GM21786 (cell line): ENCODE measurements around the gene PACSIN1.
"Not testable (repeated sequence)": the region's sequence is repeated elsewhere in the genome, so short reads cannot be mapped to it uniquely, and the experiment has no call there.

ENCODE experiments used
- ATAC-seq: cut with Tn5 transposase; IDR thresholded peaks from one replicate; pipeline ENCODE4 v1.9.1; 2021; ENCODE audit not compliant: unreplicated experiment

Gene PACSIN1

DNA sequence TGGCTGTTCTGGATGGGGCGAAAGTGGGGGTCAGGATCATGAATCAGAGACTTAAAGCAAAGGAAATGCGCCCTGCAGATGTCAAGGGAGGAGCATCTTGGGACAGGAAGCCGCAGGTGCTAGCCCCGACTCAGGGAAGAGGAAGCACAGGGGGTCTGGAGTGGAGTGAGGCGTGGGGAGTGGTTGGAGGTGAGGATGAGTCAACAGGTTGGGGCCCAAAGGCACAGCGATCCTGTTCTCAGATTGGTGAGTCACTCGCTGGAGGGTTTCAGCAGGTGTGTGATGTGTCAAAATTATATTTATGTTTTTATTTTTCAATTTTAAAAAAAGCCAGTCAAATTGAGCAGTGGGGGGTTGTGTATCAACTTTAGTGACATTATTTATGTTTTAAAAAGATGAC is 19.0 kb downstream of the PACSIN1 start:
- ATAC-seq: no peak

DNA sequence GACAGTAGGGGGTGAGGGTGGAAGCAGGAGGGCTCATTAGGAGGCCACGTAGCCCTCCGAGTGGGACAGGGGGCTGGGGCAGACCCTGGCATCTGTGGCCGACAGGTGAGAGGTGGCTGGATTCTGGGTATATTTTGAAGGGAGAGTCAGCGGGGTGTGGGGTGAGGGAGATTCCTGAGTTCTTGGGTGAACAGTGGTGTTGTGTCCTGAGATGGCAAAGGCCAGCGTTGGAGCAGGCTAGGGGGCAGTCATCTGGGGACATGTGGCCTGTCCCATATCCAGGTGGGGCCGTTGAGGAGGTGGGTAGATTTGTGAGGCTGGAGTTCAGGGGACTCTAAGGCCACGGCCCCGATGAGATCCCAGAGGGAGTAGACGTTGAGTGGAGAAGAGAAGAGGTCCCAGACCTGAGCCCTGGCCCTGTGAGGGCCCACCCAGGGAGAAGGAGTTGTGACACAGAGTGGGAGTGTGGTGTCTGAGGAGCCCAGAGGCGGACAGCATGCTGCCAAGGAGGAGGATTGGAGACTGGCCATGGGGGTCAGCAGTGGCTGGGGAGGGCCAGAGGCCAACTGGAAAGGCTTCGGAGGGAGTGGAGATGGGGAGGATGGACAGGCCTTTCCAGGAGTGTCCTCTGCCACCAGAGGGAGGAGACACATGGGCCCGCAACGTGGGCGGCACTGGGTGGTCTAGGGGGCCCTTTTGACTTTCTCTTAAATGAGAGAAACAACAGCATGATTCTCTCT is 19.6 kb downstream of the PACSIN1 start:
- no peak for ATAC-seq

DNA sequence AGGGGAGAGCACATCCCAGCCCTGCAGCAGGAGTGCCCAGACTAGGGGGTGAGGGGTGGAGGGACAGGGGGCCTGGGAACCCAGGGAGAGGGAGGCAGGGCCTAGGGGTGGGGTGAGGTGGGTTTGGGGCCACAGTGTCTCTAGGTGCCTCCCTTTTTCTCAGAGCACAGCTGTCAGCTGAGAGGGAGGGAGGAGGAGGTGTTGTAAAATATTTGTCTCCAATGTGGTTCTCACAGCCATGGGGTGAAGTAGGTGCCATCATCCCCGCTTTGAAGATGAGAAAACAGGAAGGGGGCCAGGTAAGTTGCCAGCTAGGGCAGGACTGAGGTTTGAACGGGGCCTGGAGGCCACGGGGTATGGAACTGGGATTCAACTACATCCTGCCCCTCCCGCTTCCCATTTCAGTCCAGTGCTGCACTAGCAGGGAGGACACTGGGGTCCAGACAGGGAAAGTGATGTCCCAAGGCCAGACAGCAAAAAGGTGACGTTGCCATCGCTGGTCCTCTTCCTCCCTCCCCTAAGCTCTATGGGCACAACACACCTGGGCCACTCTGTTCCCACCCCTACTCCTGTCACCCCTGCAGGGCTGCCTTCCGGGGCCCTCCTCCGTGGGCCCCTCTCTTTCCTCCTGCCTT is 20.3 kb downstream of the PACSIN1 start:
- ATAC-seq: no peak

DNA sequence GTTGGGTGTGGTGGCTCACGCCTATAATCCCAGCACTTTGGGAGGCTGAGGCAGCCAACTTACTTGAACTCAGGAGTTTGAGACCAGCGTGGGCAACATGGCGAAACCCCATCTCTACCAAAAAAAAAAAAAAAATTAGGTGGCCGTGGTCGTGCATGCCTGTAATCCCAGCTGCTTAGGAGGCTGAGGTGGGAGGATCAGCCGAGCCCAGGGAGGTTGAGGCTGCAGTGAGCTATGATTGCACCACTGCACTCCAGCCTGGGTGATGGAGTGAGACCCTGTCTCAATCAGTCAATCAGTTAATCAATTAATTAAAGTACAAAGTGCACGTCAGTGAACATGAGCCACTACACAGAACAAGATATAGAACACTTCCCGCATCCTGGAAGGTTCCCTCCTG is 21.0 kb downstream of the PACSIN1 start:
- ATAC-seq: not testable (repeated sequence)

DNA sequence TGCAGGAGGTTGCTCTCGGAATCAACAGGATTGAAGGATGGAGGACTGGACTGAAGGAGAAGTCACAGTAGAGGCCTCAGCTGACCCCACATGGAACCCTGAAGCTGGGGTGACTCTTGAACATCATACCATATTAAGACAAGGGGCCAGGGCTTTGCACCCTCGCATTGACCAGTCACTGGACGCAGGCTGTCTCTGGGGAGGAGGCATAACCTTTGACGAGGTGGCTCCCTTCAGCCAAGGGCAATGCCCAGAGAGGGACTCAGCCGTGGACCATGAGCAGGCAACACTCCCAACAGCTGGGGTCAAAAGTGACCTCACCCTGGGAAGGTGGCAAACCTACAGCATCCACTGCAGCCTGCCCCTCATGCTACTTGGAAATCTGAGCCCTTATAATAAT is 21.7 kb downstream of the PACSIN1 start:
- ATAC-seq: no peak

DNA sequence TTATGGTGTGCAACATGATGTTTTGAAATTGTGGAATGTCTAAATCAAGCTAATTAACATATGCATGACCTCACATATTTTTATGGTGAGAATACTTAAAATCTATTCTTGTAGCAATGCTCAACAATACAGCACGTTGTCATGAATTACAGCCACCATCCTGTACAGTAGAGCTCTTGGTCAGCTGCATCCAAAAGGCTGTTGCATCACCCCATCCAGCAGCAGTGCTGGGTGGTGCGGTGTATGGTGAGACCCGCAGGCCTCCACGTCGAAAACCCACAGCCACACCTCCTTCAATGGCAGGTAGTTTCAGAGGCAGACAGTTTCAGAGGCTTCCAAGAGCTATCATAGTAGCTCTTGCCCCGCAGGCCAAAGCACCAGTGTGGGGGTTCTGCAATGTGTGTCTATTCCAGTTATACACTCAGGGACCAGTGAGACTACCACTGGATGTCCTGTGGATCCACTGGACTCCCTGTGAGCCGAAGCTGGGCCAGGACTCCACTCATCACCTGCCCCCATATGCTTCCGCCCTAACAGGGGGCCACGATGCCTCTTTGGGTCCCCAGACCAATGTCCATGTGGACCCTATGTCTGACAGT is 23.4 kb downstream of the PACSIN1 start:
- no peak for ATAC-seq

DNA sequence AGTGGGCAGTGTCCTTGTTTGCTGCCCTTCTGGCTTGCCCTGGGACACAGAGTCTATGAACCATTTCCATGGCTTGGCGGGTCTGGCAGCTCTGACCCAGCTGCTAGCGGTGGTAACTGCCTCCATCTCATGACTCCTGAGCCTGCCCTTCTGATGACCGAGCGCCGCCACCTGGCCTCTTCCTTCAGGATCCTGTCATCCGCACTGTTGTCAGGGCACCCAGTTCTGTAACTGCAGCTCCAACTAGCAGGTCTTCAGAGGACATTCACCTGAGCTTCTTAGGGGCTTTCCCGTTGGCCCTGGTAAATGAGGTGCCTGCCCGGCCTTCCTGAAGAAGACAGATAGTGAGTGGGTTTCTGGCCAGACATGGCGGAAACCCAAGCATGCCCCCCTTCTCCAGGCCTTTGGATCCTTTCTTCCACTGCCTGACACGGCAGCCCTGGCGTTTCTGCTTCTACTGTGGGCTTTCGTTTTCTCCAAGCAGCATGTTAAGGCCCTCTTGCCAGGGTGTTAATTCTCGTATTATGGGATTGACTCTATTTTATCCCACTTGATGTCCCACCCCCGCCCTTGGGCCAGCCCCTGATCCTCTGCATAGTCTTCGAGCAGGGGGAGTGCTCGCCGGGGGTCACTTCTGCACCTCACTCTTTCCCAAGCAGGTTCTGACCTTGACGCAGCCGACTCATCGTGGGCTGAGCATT is 24.7 kb downstream of the PACSIN1 start:
- no peak for ATAC-seq

DNA sequence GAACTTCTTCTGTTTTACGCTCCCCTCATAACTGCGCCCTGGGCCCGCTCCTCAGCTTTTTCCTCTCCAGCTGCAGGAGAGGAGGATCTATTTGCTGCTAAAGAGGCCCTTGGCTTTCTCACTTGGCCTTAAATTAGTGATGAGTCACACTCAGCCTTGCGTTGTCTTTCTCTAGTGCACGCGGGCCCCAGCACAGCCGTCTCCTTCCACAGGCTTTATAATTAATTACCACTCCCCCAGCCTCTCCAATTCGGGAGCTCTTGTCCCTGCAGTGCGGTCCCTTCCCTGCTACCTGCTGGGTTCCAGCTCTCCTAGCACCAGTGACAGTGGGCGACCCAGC is 25.2 kb downstream of the PACSIN1 start:
- ATAC-seq: no peak

DNA sequence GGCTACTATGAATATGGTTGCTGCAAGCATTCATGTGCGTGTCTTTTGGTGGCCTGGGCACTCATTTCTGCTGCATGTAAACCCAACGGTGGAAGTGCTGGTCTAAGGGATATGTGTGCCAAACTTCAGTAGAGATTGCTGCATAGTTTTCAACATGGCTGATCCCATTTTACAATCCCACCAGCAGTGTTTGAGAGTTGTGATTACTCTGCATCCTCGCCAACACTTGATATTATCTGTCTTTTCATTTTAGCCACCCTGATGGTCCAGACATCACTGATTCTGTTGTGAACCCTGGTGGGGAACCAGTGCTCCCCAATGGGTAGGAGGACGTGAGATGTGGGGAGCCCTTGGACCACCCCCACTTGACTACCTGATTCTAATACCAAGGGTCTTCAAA is 27.5 kb downstream of the PACSIN1 start:
- ATAC-seq: no peak

DNA sequence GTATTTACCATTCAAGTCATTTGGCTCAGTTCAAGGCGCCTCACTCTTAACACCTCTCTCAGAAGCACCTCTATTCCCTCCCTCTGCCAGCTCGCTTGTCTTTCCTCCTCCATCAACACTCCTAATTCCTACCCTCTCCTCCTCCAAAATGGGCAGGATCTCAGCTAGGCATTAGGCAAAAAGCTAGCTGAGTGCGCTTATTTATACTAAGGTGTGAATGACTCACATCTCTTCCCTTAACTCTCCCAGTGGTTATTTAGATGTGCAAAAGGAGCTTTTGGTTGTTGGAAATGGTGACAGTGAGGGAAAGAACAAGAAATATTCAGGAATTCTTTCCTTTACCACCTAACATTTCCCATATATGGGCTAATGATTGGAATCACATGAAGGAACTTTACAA is 29.1 kb downstream of the PACSIN1 start:
- ATAC-seq: no peak

DNA sequence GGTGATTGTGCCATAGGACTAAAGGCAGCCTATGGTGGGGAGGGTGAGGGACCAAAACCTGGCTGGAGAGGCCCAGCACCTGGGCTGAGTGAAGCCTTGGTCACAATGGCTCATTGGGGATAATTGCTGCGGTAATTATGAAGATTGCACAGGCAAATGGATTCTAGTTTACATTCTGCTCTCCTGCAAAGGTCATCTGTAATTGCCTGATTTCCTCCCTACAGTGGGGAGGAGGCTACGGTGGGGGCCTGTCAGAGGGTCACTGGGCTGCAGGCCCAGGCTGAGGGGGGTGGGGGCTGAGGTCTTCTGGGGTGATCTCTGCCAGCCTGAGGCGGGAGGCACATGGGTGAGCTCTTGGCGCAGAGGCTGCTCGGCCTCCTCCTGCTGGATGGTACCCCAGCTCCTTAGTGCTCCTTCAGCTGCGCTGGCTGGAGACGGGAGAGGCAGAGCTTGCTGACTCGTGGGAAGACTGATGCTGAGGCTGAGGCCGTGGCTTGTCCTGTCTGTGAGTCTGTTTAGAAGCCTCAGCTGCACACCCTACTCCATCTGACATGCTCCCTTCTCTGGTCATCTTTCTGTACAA is 30.3 kb downstream of the PACSIN1 start:
- no peak for ATAC-seq

DNA sequence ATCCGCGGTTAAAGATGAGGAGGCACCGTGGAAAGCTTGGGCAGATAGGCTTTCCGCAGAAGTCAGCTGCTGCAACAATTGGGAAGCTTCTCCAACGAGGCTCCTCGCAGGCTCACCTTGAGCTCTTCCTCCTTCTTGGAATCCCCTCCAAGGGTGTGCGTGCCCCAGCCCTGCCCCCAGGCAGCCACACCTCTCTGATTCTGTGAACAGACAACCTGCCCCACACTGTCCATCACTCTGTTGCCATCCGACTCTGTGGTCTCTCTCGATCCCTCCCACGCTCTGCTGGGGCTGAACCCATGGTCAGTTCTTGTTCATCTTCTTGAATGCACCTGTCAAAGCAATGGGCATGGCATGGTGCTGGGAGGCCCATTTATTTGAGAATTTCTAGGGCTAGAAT is 31.5 kb downstream of the PACSIN1 start:
- no peak for ATAC-seq

DNA sequence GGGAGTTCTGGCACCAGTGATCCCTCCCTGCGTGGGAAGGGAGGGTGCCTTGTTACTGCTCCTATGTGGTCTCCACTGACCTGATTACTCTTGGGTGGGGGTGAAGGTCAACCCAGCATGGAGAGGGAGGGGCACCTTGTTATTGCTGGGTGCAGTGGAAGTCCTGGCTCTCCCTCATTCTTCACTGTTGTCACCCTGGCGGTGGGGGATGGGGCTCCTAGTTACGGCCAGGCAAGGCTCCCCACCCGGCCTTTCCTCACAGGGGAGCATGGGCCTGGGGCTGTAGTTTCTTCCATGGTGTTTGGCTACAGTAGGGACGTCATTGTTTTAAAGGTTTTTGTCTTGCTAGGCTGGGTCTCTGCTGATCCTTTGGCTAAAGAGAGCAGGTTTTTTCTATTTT is 40.8 kb downstream of the PACSIN1 start:
- ATAC-seq: no peak

DNA sequence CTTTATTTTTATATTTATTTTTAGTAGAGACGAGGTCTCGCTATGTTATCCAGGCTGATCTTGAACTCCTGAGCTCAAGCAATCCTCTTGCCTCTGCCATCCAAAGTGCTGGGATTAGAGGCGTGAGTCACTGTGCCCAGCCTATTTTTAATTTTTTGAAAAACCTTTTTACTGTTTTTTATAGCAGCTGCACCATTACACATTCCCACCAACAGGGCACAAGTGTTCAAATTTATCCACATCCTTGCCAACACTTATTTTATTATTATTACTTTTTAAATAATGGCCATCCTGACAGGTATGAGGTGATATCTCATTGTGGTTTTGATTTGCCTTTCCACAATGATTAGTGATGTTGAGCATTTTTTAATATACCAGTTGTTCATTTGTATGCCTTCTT is 42.5 kb downstream of the PACSIN1 start:
- ATAC-seq: no peak

DNA sequence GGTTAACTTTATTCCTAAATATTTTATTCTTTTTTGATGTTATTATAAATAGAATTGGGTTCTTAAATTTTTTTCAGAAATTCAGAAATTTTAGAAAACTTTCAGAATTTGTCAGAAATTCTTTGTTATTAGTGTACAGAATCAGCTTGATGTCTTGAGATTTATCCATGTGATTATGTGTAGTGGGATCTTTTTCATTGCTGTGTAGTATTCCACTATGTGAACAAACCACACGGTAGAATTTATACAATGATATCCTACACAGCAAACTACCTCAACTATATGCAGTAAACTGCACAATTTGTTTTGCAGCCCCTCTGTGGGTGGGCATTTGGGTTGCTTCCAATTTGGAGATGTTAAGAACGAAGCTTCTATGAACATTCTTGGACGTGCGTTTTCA is 43.9 kb downstream of the PACSIN1 start:
- no peak for ATAC-seq

DNA sequence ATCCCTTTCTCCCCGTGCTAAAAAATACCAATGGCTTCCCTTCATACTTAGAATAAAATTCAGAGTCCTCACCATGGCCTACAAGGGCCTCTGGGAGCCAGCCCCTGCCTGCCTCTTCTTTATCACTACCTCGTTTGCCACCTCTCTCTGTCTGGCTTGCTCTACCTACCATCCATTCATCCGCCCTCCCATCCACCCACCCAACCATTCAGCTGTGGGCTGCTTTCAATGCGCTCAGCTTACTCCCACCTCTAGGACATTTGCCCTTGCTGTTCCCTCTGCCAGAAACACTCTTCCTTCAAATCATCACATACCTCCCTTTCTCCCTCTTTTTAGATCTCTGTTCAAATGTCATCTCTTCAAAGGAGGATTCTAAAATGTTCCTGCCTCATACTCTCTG is 44.4 kb downstream of the PACSIN1 start:
- no peak for ATAC-seq

DNA sequence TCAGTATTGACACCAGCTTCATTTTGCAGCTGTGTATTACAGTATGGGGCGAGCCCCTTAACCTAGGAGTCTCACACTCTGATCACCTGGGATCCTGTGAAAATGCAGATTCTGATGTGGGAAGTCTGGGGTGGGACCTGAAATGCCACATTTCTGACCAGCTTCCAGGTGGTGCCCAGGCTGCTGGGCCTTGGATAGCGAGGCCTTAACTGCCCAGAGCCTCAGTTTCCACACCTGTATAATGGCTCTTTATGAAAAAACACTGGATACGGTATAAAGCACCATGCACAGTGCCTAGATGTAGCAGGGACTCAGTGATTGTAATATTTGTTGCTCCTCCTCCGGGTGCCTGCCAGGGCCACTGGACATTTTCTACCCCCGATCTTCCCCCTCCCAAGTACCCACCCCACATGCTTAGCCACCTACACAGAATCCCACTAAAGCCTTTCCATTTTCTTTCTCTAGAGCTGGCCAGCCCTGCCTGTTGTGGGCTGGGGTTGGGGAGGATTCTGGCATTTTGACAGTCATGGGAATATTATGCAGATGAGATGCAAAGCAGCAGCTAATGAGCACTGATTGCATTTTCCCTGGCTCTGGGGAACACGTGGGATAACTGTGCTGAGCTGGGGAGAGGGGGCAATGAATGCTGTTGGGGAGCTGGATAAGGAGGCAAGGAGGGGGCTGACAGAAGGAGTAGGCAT is 45.5 kb downstream of the PACSIN1 start:
- no peak for ATAC-seq

DNA sequence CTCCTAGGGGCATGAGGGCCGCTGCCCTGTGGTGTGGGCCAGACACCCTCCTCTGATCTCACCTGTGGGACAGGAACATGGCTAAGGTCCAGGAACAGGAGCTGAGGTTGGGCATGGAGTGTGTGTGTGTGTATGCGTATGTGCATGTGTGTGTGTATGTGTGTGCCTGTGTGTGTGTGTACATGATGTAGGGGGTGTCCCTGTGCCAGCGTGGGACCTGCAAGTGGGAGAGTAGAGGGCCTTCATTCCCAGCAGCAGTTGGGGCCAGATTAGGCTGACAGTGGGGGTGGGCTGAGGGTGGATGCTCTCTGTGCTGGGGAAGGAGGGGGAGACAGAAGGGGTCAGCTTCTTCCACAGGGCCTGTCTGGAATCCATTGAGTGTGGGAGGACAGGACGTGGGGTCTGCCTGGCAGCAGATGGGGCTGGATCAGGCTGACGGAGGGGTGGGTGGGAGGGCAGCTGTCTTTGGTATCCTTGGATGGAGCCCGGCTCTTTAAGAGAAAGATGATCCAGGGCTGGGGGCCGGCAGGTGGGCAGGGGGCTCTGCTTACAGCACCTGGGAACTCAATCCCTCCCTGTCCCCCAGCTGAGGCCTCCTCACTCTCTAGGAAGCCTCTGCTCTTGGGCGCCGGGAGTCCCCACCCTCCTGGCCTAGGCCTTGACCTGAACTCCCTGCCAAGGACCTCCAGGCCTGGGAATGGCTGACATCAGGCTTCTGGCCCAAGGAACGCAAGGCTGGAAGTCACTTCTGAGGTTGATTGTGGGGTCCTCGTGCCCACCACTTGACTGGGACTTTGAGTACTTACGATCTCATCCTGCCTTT is 46.2 kb downstream of the PACSIN1 start:
- ATAC-seq: no peak

DNA sequence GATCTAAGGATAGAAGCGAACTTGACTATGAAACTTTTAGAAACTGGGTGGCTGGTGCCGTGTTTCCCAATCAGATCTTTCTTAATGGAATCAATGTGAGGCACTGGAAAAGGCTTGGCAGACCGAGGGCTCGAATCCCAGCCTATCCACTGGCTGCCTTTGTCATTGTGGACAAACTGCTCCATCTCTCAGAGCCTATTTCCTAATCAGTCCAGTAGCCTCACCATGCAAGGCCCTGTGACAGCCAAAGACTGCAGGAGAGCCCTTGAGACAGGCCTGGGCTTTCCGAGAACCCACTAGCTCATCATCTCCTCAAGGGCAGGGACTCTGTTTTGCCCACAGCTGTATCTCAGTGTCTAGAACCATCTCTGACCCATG is 46.9 kb downstream of the PACSIN1 start:
- ATAC-seq: no peak

DNA sequence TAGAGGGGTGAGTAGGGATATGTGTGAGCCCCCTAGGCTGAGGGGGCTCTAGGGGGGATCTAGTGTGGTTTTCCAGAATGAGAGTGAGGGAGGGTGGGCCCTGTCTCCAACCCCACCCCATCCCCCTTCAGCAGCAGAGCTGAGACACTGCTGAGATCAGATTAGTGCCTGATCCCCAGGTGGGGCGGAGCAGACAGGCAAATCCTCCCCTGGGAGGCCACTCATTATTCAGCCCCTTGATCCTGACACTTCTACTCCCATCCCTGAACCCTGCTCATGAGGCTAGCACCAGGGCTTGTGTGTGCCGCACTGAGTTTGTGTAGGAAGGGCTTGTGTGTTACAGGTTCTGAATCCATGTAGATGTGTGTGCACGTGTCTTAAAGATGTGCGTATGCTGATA is 47.8 kb downstream of the PACSIN1 start:
- no peak for ATAC-seq
